ENCODE data around the gene PPP1R27.
"Not testable (repeated sequence)": the region's sequence is repeated elsewhere in the genome, so short reads cannot be mapped to it uniquely, and the experiment has no call there.

The PPP1R27 gene

DNA sequence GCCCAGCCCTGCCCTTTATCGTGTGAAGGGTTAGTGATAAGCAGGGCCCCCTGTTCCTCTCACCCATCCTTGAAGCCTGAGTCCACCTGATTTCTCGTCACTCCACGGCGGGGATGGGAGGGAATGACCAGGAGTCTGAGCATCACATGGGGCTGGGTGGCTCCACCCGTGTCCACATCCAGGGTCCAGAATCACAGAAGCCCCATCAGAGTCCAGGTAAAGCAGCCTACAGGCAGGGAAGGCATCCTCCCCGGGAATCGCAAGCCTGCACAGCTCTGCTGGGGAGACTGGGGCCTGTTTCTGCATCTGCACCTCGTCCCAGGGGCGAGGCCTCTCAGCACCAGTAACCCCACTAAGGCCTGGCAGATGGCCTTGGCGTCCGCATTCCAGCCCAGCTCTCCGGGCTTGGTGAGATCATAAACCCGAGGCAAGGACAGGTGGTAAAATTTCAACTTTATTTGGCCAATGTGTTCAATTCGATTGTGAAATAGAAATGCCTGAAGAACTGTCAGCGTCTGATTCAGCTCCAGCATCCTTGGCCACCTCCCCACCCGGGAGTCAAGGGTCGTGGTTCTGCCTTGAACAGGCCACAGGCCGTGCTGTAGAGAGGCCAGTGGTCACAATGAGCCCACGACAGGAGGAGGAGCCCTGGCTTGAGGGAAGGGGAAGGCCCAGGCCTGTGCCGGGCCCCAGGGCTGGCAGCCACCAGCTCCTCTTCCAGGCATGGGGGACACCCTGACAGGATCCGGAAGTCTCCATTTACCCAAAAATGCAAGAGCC lies 8.1 kb upstream of the PPP1R27 start:
- DNase-seq (ENCODE audit: extremely low spot score, insufficient read length, low read depth) (no peak), FAIRE-seq (no peak)

- no peak for FAIRE-seq
- DNase-seq (ENCODE audit: extremely low spot score, insufficient read length, low read depth), result no peak
Measured at GRCh38 chr17:81842378-81842724, 7.5 kb upstream of the PPP1R27 start.

DNA sequence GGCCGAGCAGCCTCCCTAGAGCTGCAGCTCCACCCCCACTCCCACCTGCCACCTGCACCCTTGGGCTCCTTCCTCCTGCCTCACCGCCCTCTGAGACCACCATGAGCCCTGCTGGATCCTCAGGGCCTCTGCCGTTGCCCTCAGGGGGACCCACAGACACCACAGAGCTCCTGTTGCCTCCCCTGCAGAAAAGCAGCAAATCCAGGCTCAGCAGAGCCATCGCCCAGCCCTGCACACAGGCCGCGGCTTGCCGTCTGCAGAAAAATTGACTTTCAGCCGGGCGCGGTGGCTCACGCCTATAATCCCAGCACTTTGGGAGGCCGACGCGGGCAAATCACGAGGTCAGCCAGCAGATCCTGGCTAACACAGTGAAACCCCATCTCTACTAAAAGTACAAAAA lies 7.0 kb upstream of the PPP1R27 start:
- no peak for FAIRE-seq
- no peak for DNase-seq (ENCODE audit: extremely low spot score, insufficient read length, low read depth)

GRCh38 chr17:81840826-81841778 lies 6.3 kb upstream of the PPP1R27 start:
- no peak for FAIRE-seq
- no peak for DNase-seq (ENCODE audit: extremely low spot score, insufficient read length, low read depth)

DNA sequence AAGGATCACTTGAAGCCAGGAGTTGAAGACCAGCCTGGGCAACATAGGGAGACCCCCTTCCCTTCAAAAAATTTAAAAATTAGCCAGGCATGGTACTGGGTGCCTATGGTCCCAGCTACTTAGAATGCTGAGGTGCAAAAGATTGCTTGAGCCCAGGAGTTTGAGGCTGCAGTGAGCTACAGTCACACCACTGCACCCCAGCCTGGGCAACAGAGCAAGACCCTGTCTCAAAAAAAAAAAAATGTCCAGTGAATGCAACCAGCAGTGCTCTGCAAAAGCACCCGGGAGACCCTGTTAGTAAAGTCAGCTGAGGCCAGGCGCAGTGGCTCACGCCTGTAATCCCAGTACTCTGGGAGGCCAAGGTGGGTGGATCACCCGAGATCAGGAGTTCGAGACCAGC lies 5.2 kb upstream of the PPP1R27 start:
- FAIRE-seq; DNase-seq (ENCODE audit: extremely low spot score, insufficient read length, low read depth): not testable (repeated sequence)

GRCh38 chr17:81839301-81839700 lies 4.5 kb upstream of the PPP1R27 start:
- DNase-seq (ENCODE audit: extremely low spot score, insufficient read length, low read depth), result no peak
- no peak for FAIRE-seq

GRCh38 chr17:81838753-81839255 lies 4.0 kb upstream of the PPP1R27 start:
- DNase-seq (ENCODE audit: extremely low spot score, insufficient read length, low read depth), result no peak
- FAIRE-seq, result no peak

DNA sequence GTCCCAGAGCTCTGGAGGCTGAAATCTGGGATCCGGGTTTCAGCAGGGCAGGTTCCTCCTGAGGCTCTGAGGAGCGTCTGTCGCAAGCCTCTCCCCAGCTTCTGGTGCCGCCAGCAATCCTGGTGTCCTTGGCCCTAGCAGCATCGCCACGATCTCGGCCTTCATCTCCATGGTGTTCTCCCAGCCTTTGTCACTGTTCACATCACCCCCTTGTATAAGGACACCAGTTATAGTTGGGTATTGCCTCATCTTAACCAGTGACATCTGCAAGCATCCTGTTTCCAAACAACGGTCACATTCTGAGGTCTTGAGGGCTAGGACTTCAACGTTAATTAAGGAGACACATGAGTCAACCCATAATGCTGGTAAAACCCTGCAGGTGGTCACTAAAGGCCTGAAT lies 2.8 kb upstream of the PPP1R27 start:
- no peak for FAIRE-seq
- DNase-seq (ENCODE audit: extremely low spot score, insufficient read length, low read depth), result no peak

- FAIRE-seq, result no peak
- no peak for DNase-seq (ENCODE audit: extremely low spot score, insufficient read length, low read depth)
Measured at GRCh38 chr17:81833921-81834830, 674 bp downstream of the PPP1R27 start.

DNA sequence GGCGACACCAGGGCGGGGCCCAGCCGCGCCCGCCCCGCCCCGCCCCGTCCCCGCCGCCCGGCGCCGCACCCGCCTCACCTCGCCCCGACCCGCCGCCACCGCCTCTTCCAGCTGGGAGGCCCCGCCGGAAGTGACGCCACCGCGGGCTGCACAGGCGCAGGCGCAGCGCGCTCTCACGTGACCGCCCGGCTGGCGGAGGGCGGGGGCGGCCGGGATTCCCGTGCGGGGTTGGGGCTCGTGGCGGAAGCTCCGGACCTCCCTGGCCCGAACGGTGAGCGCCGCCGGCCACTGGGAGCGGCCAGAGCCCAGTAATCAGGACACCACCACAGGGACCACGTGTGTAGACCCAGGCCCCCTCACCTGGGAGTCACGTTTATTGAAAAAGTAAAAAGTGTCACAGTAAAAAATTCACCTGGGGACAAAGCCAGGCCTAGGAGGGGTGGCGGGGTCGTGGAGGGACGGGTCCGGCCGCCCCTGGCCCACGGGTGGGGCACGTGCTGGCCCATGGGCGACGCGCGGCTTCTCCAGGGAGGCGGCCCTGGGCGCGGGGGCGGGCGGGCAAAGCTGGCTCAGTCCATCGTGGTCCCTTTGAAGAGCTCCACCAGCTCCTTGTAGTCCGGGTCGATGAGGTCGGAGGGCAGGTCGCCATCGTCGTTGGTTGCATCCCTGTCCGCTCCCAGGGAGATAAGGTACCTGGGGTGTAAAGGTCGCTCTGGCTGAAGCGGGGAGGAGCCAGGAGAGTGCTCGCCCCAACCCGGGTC lies 1.5 kb downstream of the PPP1R27 start, which contains the start of gene MCRIP1:
Gene MCRIP1, minus strand, starts transcription at position 132 of the 761 bp plus-strand sequence. CDS start 8,785 bp downstream, outside the sequence.
- FAIRE-seq, result peak; percentile 78
- peak; percentile 98 for DNase-seq (ENCODE audit: extremely low spot score, insufficient read length, low read depth)

GRCh38 chr17:81832608-81833159 lies 2.2 kb downstream of the PPP1R27 start:
- FAIRE-seq (no peak), DNase-seq (ENCODE audit: extremely low spot score, insufficient read length, low read depth) (no peak)

DNA sequence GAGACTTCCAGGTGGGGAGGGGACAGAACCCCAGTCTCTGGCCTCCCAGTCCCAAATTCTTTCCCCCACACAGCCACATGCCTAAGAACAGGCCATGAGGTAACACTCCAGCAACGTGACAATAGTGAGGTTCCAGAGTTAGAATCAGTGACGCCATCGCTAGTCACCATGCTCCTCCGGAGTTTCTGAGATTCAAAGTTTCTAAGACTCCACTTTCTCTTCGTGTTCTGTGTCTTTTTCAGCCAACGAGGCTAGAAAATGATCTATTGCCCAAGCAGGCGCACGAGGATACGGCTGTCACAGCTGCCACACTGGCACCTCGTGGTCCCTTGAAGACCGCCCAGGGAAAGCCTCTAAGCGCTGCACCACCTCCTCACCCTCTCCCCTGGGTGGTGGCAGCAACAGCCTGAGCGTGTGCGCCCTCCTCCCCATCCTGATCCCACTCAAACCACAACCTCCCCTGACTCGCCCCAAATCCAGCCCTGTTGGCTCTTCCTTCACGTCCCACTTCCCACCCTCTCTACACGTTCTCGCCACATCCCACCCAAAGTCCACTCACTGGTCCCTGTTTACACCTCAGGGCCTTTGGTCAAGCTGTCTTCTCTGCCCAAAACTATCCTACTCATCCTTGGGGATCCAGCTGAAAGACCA lies 2.8 kb downstream of the PPP1R27 start:
- no peak for DNase-seq (ENCODE audit: extremely low spot score, insufficient read length, low read depth)
- FAIRE-seq, result peak; percentile 29

- FAIRE-seq, result peak; percentile 21
- DNase-seq (ENCODE audit: extremely low spot score, insufficient read length, low read depth), result no peak
Measured at GRCh38 chr17:81831563-81831956, 3.3 kb downstream of the PPP1R27 start.

GRCh38 chr17:81829858-81830257 lies 5.0 kb downstream of the PPP1R27 start:
- no peak for FAIRE-seq
- DNase-seq (ENCODE audit: extremely low spot score, insufficient read length, low read depth), result no peak

DNA sequence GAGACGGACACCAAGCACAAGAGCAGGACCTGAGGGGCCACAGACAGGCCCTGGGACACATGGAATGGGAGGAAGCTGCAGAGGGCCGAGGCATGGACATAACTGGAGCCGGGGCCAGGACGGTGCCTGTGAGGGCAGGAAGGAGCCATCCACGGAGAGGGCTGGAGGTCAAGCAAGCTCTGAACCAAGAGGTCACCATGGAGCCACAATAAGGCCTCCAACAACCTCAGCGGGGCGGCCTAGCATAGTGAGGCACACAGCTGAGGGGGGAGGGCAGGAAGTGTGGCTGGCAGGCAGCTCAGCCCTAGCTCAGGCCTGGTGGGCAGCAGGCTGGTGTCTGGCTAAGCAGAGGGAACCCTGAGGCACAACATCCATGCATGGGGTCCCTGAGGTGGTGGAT lies 6.2 kb downstream of the PPP1R27 start:
- FAIRE-seq, result no peak
- DNase-seq (ENCODE audit: extremely low spot score, insufficient read length, low read depth), result no peak

- DNase-seq (ENCODE audit: extremely low spot score, insufficient read length, low read depth) (no peak), FAIRE-seq (no peak)
Measured at GRCh38 chr17:81825841-81826466, 8.9 kb downstream of the PPP1R27 start.

DNA sequence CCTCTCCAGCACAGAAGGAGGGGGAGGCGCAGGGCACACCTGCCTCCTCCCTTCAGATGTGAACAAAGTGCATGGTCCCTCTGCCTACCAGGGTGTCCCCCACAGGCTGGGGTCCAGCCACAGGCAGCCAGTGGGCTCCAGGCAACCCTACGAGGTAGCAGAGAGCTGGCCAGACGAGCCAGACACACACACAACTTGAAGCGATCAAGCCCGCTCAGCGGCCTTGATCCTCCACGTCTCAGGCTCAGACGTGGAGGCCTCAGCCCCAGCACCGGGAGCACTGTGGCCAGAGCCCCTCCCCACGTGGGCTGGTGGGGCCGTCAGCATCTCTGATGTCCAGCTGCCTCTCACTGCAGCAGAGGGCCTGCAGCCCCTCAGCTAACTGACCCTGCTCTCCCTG lies 10.3 kb downstream of the PPP1R27 start:
- no peak for FAIRE-seq
- no peak for DNase-seq (ENCODE audit: extremely low spot score, insufficient read length, low read depth)
